ENCODE measurements around the gene ADRM1. TPM values are rescaled to one million over a fixed set of nuclear protein-coding genes. Genes with fewer than 3 reads are reported as not detected.

Gene ADRM1
- total and polyA plus RNA-seq, 10 of the 15 experiments (the other 5 are each of a cell fraction or from before 2014, with no cell fraction given) = 3.4 to 213 (median 95.9) TPM

GRCh38 chr20:62312662-62312977 lies 9.8 kb downstream of the ADRM1 start:
- TF ChIP-seq HDAC2 (IDR thresholded peaks at IDR 0.05) (no peak), NRF1 (conservative IDR thresholded peaks at IDR 0.05; ENCODE audit: low read depth, low read length) (no peak), NR2F1 (conservative IDR thresholded peaks at IDR 0.05) (no peak), MYB (IDR thresholded peaks at IDR 0.05; ENCODE audit: borderline replicate concordance, low read depth, low read length) (no peak), ZNF622 (IDR thresholded peaks at IDR 0.05) (no peak), EGR1 (IDR thresholded peaks at IDR 0.05; ENCODE audit: borderline replicate concordance in 1 of 2, low read depth in 2 of 2, low read length in 2 of 2) (no peak), NFYA (IDR thresholded peaks at IDR 0.05; ENCODE audit: borderline replicate concordance, low read depth, low read length) (no peak), MXI1 (IDR thresholded peaks at IDR 0.05; ENCODE audit: low read depth, low read length) (no peak), ZNF274 (IDR thresholded peaks at IDR 0.05; ENCODE audit: insufficient read depth, insufficient read length) (no peak), SIN3A (IDR thresholded peaks at IDR 0.05; ENCODE audit: low read depth, low read length) (no peak), MTA3 (IDR thresholded peaks at IDR 0.05; ENCODE audit: borderline replicate concordance, low read length) (no peak), ASH2L (IDR thresholded peaks at IDR 0.05; ENCODE audit: borderline replicate concordance, low read depth) (no peak), RELA (IDR thresholded peaks at IDR 0.05; ENCODE audit: borderline replicate concordance, partially characterized antibody) (no peak), BCL3 (IDR thresholded peaks at IDR 0.05; ENCODE audit: borderline replicate concordance, insufficient read depth, low read depth, low read length, poor library complexity, severe bottlenecking) (no peak), WRNIP1 (IDR thresholded peaks at IDR 0.05; ENCODE audit: borderline replicate concordance, low read depth, low read length) (no peak)
- TF ChIP-seq, protein P1, sequence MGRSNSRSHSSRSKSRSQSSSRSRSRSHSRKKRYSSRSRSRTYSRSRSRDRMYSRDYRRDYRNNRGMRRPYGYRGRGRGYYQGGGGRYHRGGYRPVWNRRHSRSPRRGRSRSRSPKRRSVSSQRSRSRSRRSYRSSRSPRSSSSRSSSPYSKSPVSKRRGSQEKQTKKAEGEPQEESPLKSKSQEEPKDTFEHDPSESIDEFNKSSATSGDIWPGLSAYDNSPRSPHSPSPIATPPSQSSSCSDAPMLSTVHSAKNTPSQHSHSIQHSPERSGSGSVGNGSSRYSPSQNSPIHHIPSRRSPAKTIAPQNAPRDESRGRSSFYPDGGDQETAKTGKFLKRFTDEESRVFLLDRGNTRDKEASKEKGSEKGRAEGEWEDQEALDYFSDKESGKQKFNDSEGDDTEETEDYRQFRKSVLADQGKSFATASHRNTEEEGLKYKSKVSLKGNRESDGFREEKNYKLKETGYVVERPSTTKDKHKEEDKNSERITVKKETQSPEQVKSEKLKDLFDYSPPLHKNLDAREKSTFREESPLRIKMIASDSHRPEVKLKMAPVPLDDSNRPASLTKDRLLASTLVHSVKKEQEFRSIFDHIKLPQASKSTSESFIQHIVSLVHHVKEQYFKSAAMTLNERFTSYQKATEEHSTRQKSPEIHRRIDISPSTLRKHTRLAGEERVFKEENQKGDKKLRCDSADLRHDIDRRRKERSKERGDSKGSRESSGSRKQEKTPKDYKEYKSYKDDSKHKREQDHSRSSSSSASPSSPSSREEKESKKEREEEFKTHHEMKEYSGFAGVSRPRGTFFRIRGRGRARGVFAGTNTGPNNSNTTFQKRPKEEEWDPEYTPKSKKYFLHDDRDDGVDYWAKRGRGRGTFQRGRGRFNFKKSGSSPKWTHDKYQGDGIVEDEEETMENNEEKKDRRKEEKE (IDR thresholded peaks at IDR 0.05) = no peak
- TF ChIP-seq, protein P2, sequence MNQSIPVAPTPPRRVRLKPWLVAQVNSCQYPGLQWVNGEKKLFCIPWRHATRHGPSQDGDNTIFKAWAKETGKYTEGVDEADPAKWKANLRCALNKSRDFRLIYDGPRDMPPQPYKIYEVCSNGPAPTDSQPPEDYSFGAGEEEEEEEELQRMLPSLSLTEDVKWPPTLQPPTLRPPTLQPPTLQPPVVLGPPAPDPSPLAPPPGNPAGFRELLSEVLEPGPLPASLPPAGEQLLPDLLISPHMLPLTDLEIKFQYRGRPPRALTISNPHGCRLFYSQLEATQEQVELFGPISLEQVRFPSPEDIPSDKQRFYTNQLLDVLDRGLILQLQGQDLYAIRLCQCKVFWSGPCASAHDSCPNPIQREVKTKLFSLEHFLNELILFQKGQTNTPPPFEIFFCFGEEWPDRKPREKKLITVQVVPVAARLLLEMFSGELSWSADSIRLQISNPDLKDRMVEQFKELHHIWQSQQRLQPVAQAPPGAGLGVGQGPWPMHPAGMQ (IDR thresholded peaks at IDR 0.05; ENCODE audit: borderline replicate concordance) = no peak
- Histone ChIP-seq H3K27ac (ENCODE audit: control insufficient read depth, insufficient read depth) (no peak overlapping the region), H3K4me1 (ENCODE audit: control insufficient read depth, insufficient read depth, low read length) (no peaks in the 10 kb centered on the region), H4K20me1 (ENCODE audit: control insufficient read depth, insufficient read depth) (no peaks in the 10 kb centered on the region), H3K27me3 (replicated peaks in 1 of 2; ENCODE audit: control insufficient read depth in 2 of 2, insufficient read depth in 2 of 2, low read length in 1 of 2) (no peaks in the 10 kb centered on the region), H3K79me2 (ENCODE audit: control insufficient read depth, insufficient read depth, low read length) (no peaks in the 10 kb centered on the region), H2AFZ (ENCODE audit: control insufficient read depth, low read depth, low read length) (no peak overlapping the region), H3K9ac (ENCODE audit: control insufficient read depth, insufficient read depth, low read length) (no peak overlapping the region), H3K9me3 (replicated peaks; ENCODE audit: control insufficient read depth, insufficient read depth, low read length) (no peaks in the 10 kb centered on the region; the same call in 2 of the 3 replicates), H3K36me3 (ENCODE audit: control insufficient read depth in 2 of 2, insufficient read depth in 2 of 2, low read length in 1 of 2) (peaks cover 3 to 8% of the 10 kb centered on the region in 2 experiments; a peak in 3 of 4 replicates), H3K4me2 (ENCODE audit: control insufficient read depth, insufficient read depth) (no peak overlapping the region), H3K4me3 (no peak overlapping the region)
- no peak for DNase-seq (ENCODE audit: low read depth, low spot score)
- intact Hi-C loops (cut with micrococcal nuclease; ENCODE audit: unreplicated experiment) = no loop called here
- POLR2A ChIA-PET = no interaction called here
- SMC1A ChIA-PET (ENCODE audit: uncharacterized antibody, unreplicated experiment) = no interaction called here
- no peak for FAIRE-seq
- CTCF ChIA-PET = no interaction called here
- WGBS (ENCODE audit: insufficient coverage, insufficient replicate concordance, low lambda C conversion rate, missing lambda C conversion rate) = 71% methylated on average over 15 of the region's 16 CpGs
- BruUV-seq (replicated peaks) = no TSS peak
- RAD21 ChIA-PET (ENCODE audit: unreplicated experiment) = no interaction called here
- no peak for ATAC-seq
- in situ Hi-C loops (cut with MboI) = no loop called here
